PC-3 (cell line): Measurements from ENCODE around the gene KDM5B.

Experiments
- EZH2 ChIP-seq: fragments of 300-600 bp; sonication (generic); IDR thresholded peaks from one replicate; pipeline ENCODE4 v1.6.1; 2017; ENCODE audit warnings: antibody characterized with exemption, mild to moderate bottlenecking, low read length; ENCODE audit not compliant: unreplicated experiment
- EZH2phosphoT487 ChIP-seq: fragments of 300-600 bp; sonication (generic); IDR thresholded peaks from 2 replicates; pipeline ENCODE4 v1.6.1; 2018; ENCODE audit warnings: mild to moderate bottlenecking, antibody characterized with exemption, low read length, borderline replicate concordance
- TF ChIP-seq, protein P1 (sequence below): fragments of 300-600 bp; sonication (generic); conservative IDR thresholded peaks from 2 replicates; pipeline ENCODE4 v1.5.1; 2017; ENCODE audit warnings: antibody characterized with exemption, low read depth, mild to moderate bottlenecking, low read length

DNA sequence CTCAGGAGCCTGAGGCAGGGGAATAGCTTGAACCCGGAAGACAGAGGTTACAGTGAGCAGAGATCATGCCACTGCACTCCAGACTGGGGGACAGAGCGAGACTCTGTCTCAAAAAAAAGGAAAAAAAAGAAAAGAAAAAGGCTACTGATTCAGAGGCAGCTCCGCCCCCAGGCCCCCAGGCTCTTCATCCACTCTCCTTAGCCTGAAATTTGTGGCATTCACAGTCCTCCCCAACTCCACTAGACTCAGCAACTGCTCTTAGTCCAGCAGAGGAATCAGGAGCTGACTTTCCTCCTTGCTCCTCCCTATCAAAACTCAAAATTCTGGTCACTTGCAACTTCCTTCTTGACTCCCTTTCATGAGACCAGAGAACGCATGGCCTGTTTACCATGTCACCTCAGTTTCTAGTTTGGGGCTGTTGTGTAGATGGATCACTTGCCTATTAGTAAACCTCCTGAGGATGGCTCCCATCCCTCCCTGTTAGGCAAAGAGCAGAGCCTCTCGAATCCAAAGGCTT is 29.6 kb upstream of the KDM5B start:
- TF ChIP-seq, protein P1, sequence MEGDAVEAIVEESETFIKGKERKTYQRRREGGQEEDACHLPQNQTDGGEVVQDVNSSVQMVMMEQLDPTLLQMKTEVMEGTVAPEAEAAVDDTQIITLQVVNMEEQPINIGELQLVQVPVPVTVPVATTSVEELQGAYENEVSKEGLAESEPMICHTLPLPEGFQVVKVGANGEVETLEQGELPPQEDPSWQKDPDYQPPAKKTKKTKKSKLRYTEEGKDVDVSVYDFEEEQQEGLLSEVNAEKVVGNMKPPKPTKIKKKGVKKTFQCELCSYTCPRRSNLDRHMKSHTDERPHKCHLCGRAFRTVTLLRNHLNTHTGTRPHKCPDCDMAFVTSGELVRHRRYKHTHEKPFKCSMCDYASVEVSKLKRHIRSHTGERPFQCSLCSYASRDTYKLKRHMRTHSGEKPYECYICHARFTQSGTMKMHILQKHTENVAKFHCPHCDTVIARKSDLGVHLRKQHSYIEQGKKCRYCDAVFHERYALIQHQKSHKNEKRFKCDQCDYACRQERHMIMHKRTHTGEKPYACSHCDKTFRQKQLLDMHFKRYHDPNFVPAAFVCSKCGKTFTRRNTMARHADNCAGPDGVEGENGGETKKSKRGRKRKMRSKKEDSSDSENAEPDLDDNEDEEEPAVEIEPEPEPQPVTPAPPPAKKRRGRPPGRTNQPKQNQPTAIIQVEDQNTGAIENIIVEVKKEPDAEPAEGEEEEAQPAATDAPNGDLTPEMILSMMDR = no peak
- no peak for TF ChIP-seq EZH2
- no peak for TF ChIP-seq EZH2phosphoT487
